HEK293 (cell line): ENCODE results near the gene WDTC1.

ENCODE experiments used
- CTCF ChIA-PET: fragments of 350-600 bp; formaldehyde crosslinking; extraction: SDS; loops from one replicate; lab custom pipeline; 2021; ENCODE audit warnings: antibody characterized with exemption; lab: Yijun Ruan, JAX
- POLR2A ChIA-PET: fragments of 300-600 bp; formaldehyde crosslinking; extraction: SDS; loops from one replicate; lab custom pipeline; 2020; ENCODE audit warnings: antibody characterized with exemption, inconsistent platforms; lab: Yijun Ruan, JAX
- H3K27ac ChIP-seq: fragments of 200-500 bp; sonication (Bioruptor generic); 2 replicates; pipeline ENCODE4 v1.5.1; 2014; ENCODE audit warnings: low read depth, low read length, control low read depth, inconsistent platforms; ENCODE audit errors: extremely low read depth
- H3K36me3 ChIP-seq, 2 experiments: fragments of 200-500 bp in 1 of 2; sonication (Bioruptor generic) in 1 of 2; 1 replicate in 1 of 2; 2 replicates in 1 of 2; pipeline ENCODE4 v1.5.1; 2014 to 2017; ENCODE audit warnings: inconsistent platforms in 2 of 2, low read length in 2 of 2; ENCODE audit not compliant: control insufficient read depth in 2 of 2, insufficient read depth in 1 of 2
- H3K4me1 ChIP-seq: fragments of 200-500 bp; sonication (Bioruptor generic); 2 replicates; pipeline ENCODE4 v1.5.1; 2014; ENCODE audit warnings: mild to moderate bottlenecking, low read length, inconsistent platforms; ENCODE audit not compliant: control insufficient read depth, insufficient read depth
- H3K4me3 ChIP-seq: 2 replicates; pipeline ENCODE4 v1.5.1; 2011; ENCODE audit warnings: low read depth, mild to moderate bottlenecking, control low read depth, low read length, moderate library complexity
- H3K9me3 ChIP-seq: fragments of 200-500 bp; sonication (Bioruptor generic); 2 replicates; pipeline ENCODE4 v1.5.1; 2014; ENCODE audit warnings: low read depth, low read length, inconsistent platforms; ENCODE audit not compliant: control insufficient read depth, insufficient read depth
- BCL11B ChIP-seq: fragments of 450-650 bp; formaldehyde crosslinking; IDR thresholded peaks from 2 replicates; pipeline ENCODE4 v1.5.1; 2016; ENCODE audit warnings: low read depth, missing biosample characterization, missing genetic modification characterization
- HOXC10 ChIP-seq: sonication (generic); formaldehyde crosslinking; IDR thresholded peaks from 2 replicates; pipeline ENCODE4 v1.8.1; 2023; ENCODE audit warnings: mild to moderate bottlenecking, missing genetic modification reagents
- IKZF3 ChIP-seq: fragments of 450-650 bp; IDR thresholded peaks from 2 replicates; pipeline ENCODE4 v1.5.0; 2018; ENCODE audit warnings: missing biosample characterization, mild to moderate bottlenecking, missing genetic modification characterization, moderate library complexity
- MEIS1 ChIP-seq: sonication (generic); formaldehyde crosslinking; IDR thresholded peaks from 2 replicates; pipeline ENCODE4 v1.8.1; 2022; ENCODE audit warnings: missing genetic modification reagents, mild to moderate bottlenecking, borderline replicate concordance
- SP7 ChIP-seq: fragments of 450-650 bp; formaldehyde crosslinking; IDR thresholded peaks from 2 replicates; pipeline ENCODE4 v1.5.1; 2016; ENCODE audit warnings: missing biosample characterization, missing genetic modification characterization
- ZBTB17 ChIP-seq: fragments of 450-650 bp; formaldehyde crosslinking; IDR thresholded peaks from 2 replicates; pipeline ENCODE4 v1.5.1; 2016; ENCODE audit warnings: missing biosample characterization, missing genetic modification characterization
- ZEB2 ChIP-seq: fragments of 450-650 bp; formaldehyde crosslinking; IDR thresholded peaks from 2 replicates; pipeline ENCODE4 v1.5.1; 2016; ENCODE audit warnings: missing biosample characterization, missing genetic modification characterization
- ZFP3 ChIP-seq: fragments of 450-650 bp; formaldehyde crosslinking; IDR thresholded peaks from 2 replicates; pipeline ENCODE4 v1.5.1; 2016; ENCODE audit warnings: low read depth, missing biosample characterization, missing genetic modification characterization
- ZFP37 ChIP-seq: fragments of 450-650 bp; formaldehyde crosslinking; IDR thresholded peaks from 2 replicates; pipeline ENCODE4 v1.5.1; 2016; ENCODE audit warnings: missing biosample characterization, missing genetic modification characterization
- ZNF140 ChIP-seq: fragments of 450-650 bp; formaldehyde crosslinking; IDR thresholded peaks from 2 replicates; pipeline ENCODE4 v1.5.1; 2016; ENCODE audit warnings: missing biosample characterization, missing genetic modification characterization
- ZNF146 ChIP-seq: fragments of 450-650 bp; formaldehyde crosslinking; IDR thresholded peaks from 2 replicates; pipeline ENCODE4 v1.5.1; 2016; ENCODE audit warnings: missing biosample characterization, missing genetic modification characterization
- ZNF341 ChIP-seq: fragments of 450-650 bp; formaldehyde crosslinking; IDR thresholded peaks from 2 replicates; pipeline ENCODE4; 2016; ENCODE audit warnings: low read depth, missing biosample characterization, missing genetic modification characterization
- ZNF433 ChIP-seq: fragments of 450-650 bp; formaldehyde crosslinking; IDR thresholded peaks from 2 replicates; pipeline ENCODE4 v1.5.1; 2016; ENCODE audit warnings: missing biosample characterization, missing genetic modification characterization, low read depth
- ZNF473 ChIP-seq: fragments of 450-650 bp; formaldehyde crosslinking; IDR thresholded peaks from 2 replicates; pipeline ENCODE4 v1.5.1; 2017; ENCODE audit warnings: missing biosample characterization, missing genetic modification characterization
- ZNF600 ChIP-seq: fragments of 450-650 bp; formaldehyde crosslinking; IDR thresholded peaks from 2 replicates; pipeline ENCODE4 v1.5.1; 2016; ENCODE audit warnings: missing biosample characterization, missing genetic modification characterization
- ZNF623 ChIP-seq: fragments of 450-650 bp; formaldehyde crosslinking; IDR thresholded peaks from 2 replicates; pipeline ENCODE4 v1.5.1; 2016; ENCODE audit warnings: missing biosample characterization, missing genetic modification characterization
- ZNF777 ChIP-seq: fragments of 450-650 bp; formaldehyde crosslinking; IDR thresholded peaks from 2 replicates; pipeline ENCODE4 v1.5.1; 2017; ENCODE audit warnings: missing biosample characterization, missing genetic modification characterization, borderline replicate concordance
- ZNF791 ChIP-seq: fragments of 450-650 bp; formaldehyde crosslinking; IDR thresholded peaks from 2 replicates; pipeline ENCODE4 v1.5.1; 2016; ENCODE audit warnings: missing biosample characterization, missing genetic modification characterization
- ZSCAN30 ChIP-seq: fragments of 450-650 bp; IDR thresholded peaks from 2 replicates; pipeline ENCODE4 v1.5.1; 2018; ENCODE audit warnings: missing biosample characterization, mild to moderate bottlenecking, missing genetic modification characterization, moderate library complexity
- TF ChIP-seq, protein P1 (sequence below): fragments of 450-650 bp; formaldehyde crosslinking; IDR thresholded peaks from 2 replicates; pipeline ENCODE4 v1.5.1; 2016; ENCODE audit warnings: missing biosample characterization, missing genetic modification characterization, low read depth
- TF ChIP-seq, protein P2 (sequence below): fragments of 450-650 bp; formaldehyde crosslinking; optimal IDR thresholded peaks from 2 replicates; pipeline ENCODE3; 2016; ENCODE audit warnings: missing biosample characterization, mild to moderate bottlenecking, missing genetic modification characterization
- TF ChIP-seq, protein P3 (sequence below): fragments of 450-650 bp; formaldehyde crosslinking; IDR thresholded peaks from 2 replicates; pipeline ENCODE4 v1.5.1; 2016; ENCODE audit warnings: missing biosample characterization, missing genetic modification characterization
- TF ChIP-seq, protein P4 (sequence below): fragments of 450-650 bp; IDR thresholded peaks from 2 replicates; pipeline ENCODE4 v1.5.1; 2018; ENCODE audit warnings: missing biosample characterization, mild to moderate bottlenecking, missing genetic modification characterization
- TF ChIP-seq, protein P5 (sequence below): fragments of 450-650 bp; IDR thresholded peaks from 2 replicates; pipeline ENCODE4 v1.5.1; 2018; ENCODE audit warnings: missing biosample characterization, missing genetic modification characterization
- TF ChIP-seq, protein P6 (sequence below): fragments of 450-650 bp; formaldehyde crosslinking; IDR thresholded peaks from 2 replicates; pipeline ENCODE4 v1.5.1; 2016; ENCODE audit warnings: missing biosample characterization, missing genetic modification characterization
- TF ChIP-seq, protein P7 (sequence below): fragments of 450-650 bp; formaldehyde crosslinking; IDR thresholded peaks from 2 replicates; pipeline ENCODE4 v1.5.1; 2017; ENCODE audit warnings: missing biosample characterization, missing genetic modification characterization

Gene WDTC1

DNA sequence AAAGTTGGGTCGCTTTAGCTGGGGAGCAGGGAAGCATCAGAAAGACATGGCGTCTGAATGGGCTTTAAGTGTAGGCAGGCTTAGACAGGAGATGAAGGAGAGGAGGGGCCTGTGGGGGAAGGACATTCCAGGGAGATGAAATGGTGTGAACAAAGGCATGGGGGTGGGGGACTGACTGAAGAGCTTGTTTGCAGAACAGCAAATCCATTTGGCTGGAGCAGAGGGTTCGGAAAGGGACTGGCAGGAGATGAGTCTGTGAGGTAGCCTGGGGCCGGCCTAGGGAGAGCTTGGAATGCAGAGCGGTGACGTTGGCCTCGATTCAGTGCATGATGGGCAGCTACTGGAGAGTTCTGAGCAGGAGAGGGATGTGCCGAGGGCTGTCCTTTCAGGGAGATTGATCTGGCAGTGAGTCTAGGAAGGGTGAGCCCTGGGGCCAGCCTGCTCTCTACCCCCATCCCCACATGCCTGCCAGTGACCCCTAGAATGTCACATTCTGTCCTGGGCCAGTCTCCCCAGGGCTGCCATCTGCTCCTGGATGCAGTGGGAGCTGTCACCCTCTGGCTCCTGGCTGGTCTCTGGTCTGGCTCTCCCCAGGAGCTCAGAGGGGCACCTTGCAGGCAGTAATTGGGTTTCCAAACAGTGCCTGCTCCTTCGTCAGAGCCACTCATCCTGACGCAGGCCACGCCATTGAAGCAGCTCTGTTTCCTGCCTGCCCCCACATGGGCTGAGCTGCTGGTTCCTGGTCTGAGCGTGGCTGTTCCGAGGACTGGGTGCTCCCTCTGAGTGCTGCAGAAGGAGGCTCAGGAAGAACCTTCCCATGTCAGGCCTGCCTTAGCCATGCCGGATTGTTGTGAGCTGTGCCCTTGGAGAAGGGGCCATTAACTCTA is 65.2 kb downstream of the WDTC1 start:
- ChIA-PET POLR2A (interaction anchor here (1.4 kb wide), 1 partner anchor 66 kb away, joined by 3 read pairs; no protein-coding TSS in a partner anchor), CTCF (interaction anchor here (0.5 to 9.8 kb wide), 34 partner anchors 11 to 1507 kb away, joined by 3 to 202 read pairs (median 5); partner anchors contain the start of genes AHDC1, CD164L2, GPR3 and MAP3K6)
- Histone ChIP-seq H3K27ac (no peak overlapping the region), H3K9me3 (no peaks in the 10 kb centered on the region), H3K4me1 (no peaks in the 10 kb centered on the region), H3K36me3 (peaks cover 9 to 96% of the 10 kb centered on the region in 2 experiments; a peak in 2 of 3 replicates), H3K4me3 (no peak overlapping the region)
- TF ChIP-seq, protein P1, sequence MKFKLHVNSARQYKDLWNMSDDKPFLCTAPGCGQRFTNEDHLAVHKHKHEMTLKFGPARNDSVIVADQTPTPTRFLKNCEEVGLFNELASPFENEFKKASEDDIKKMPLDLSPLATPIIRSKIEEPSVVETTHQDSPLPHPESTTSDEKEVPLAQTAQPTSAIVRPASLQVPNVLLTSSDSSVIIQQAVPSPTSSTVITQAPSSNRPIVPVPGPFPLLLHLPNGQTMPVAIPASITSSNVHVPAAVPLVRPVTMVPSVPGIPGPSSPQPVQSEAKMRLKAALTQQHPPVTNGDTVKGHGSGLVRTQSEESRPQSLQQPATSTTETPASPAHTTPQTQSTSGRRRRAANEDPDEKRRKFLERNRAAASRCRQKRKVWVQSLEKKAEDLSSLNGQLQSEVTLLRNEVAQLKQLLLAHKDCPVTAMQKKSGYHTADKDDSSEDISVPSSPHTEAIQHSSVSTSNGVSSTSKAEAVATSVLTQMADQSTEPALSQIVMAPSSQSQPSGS (tag by site-specific recombination), result no peak
- TF ChIP-seq, protein P2, sequence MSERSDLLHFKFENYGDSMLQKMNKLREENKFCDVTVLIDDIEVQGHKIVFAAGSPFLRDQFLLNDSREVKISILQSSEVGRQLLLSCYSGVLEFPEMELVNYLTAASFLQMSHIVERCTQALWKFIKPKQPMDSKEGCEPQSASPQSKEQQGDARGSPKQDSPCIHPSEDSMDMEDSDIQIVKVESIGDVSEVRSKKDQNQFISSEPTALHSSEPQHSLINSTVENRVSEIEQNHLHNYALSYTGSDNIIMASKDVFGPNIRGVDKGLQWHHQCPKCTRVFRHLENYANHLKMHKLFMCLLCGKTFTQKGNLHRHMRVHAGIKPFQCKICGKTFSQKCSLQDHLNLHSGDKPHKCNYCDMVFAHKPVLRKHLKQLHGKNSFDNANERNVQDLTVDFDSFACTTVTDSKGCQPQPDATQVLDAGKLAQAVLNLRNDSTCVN (tag by site-specific recombination), result no peak
- TF ChIP-seq MEIS1 (CRISPR knock-in tag), result no peak
- no peak for TF ChIP-seq ZNF623 (tag by site-specific recombination)
- TF ChIP-seq, protein P3, sequence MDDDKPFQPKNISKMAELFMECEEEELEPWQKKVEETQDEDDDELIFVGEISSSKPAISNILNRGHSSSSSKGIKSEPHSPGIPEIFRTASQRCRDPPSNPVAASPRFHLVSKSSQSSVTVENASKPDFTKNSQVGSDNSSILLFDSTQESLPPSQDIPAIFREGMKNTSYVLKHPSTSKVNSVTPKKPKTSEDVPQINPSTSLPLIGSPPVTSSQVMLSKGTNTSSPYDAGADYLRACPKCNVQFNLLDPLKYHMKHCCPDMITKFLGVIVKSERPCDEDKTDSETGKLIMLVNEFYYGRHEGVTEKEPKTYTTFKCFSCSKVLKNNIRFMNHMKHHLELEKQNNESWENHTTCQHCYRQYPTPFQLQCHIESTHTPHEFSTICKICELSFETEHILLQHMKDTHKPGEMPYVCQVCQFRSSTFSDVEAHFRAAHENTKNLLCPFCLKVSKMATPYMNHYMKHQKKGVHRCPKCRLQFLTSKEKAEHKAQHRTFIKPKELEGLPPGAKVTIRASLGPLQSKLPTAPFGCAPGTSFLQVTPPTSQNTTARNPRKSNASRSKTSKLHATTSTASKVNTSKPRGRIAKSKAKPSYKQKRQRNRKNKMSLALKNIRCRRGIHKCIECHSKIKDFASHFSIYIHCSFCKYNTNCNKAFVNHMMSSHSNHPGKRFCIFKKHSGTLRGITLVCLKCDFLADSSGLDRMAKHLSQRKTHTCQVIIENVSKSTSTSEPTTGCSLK (tag by site-specific recombination), result no peak
- no peak for TF ChIP-seq ZNF791 (tag by site-specific recombination)
- no peak for TF ChIP-seq ZNF777 (tag by site-specific recombination)
- TF ChIP-seq HOXC10 (CRISPR knock-in tag), result no peak
- TF ChIP-seq, protein P4, sequence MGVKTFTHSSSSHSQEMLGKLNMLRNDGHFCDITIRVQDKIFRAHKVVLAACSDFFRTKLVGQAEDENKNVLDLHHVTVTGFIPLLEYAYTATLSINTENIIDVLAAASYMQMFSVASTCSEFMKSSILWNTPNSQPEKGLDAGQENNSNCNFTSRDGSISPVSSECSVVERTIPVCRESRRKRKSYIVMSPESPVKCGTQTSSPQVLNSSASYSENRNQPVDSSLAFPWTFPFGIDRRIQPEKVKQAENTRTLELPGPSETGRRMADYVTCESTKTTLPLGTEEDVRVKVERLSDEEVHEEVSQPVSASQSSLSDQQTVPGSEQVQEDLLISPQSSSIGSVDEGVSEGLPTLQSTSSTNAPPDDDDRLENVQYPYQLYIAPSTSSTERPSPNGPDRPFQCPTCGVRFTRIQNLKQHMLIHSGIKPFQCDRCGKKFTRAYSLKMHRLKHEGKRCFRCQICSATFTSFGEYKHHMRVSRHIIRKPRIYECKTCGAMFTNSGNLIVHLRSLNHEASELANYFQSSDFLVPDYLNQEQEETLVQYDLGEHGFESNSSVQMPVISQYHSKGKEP (tag by site-specific recombination), result no peak
- TF ChIP-seq ZNF341 (tag by site-specific recombination), result peak; percentile 67
- TF ChIP-seq IKZF3 (tag by site-specific recombination), result no peak
- no peak for TF ChIP-seq ZNF433
- TF ChIP-seq, protein P5, sequence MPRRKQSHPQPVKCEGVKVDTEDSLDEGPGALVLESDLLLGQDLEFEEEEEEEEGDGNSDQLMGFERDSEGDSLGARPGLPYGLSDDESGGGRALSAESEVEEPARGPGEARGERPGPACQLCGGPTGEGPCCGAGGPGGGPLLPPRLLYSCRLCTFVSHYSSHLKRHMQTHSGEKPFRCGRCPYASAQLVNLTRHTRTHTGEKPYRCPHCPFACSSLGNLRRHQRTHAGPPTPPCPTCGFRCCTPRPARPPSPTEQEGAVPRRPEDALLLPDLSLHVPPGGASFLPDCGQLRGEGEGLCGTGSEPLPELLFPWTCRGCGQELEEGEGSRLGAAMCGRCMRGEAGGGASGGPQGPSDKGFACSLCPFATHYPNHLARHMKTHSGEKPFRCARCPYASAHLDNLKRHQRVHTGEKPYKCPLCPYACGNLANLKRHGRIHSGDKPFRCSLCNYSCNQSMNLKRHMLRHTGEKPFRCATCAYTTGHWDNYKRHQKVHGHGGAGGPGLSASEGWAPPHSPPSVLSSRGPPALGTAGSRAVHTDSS, result no peak
- no peak for TF ChIP-seq SP7 (tag by site-specific recombination)
- TF ChIP-seq, protein P6, sequence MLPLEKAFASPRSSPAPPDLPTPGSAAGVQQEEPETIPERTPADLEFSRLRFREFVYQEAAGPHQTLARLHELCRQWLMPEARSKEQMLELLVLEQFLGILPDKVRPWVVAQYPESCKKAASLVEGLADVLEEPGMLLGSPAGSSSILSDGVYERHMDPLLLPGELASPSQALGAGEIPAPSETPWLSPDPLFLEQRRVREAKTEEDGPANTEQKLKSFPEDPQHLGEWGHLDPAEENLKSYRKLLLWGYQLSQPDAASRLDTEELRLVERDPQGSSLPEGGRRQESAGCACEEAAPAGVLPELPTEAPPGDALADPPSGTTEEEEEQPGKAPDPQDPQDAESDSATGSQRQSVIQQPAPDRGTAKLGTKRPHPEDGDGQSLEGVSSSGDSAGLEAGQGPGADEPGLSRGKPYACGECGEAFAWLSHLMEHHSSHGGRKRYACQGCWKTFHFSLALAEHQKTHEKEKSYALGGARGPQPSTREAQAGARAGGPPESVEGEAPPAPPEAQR (tag by site-specific recombination), result no peak
- TF ChIP-seq ZBTB17 (tag by site-specific recombination), result no peak
- TF ChIP-seq, protein P7, sequence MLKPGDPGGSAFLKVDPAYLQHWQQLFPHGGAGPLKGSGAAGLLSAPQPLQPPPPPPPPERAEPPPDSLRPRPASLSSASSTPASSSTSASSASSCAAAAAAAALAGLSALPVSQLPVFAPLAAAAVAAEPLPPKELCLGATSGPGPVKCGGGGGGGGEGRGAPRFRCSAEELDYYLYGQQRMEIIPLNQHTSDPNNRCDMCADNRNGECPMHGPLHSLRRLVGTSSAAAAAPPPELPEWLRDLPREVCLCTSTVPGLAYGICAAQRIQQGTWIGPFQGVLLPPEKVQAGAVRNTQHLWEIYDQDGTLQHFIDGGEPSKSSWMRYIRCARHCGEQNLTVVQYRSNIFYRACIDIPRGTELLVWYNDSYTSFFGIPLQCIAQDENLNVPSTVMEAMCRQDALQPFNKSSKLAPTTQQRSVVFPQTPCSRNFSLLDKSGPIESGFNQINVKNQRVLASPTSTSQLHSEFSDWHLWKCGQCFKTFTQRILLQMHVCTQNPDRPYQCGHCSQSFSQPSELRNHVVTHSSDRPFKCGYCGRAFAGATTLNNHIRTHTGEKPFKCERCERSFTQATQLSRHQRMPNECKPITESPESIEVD (tag by site-specific recombination), result no peak
- TF ChIP-seq ZNF140 (tag by site-specific recombination), result no peak
- no peak for TF ChIP-seq ZNF146
- TF ChIP-seq ZFP37 (tag by site-specific recombination), result no peak
- TF ChIP-seq ZSCAN30, result no peak
- TF ChIP-seq ZFP3 (tag by site-specific recombination), result no peak
- no peak for TF ChIP-seq ZEB2 (tag by site-specific recombination)
- TF ChIP-seq ZNF473 (tag by site-specific recombination), result no peak
- TF ChIP-seq BCL11B (tag by site-specific recombination), result no peak
- peak; percentile 57; the same call in 1 of the 2 replicates for TF ChIP-seq ZNF600
